ENCODE results near the gene THBS2. TPM values are rescaled to one million over a fixed set of nuclear protein-coding genes. Genes with fewer than 3 reads are reported as not detected.

The THBS2 gene
- total and polyA plus RNA-seq, 8 donors, result under 0.01 to 56.0 (median 2.4) TPM

- DNase-seq, result no peak
- TF ChIP-seq CTCF (IDR thresholded peaks at IDR 0.05), result no peak
- no peak for TF ChIP-seq POLR2AphosphoS5 (IDR thresholded peaks at IDR 0.05)
- no peak for TF ChIP-seq POLR2A (IDR thresholded peaks at IDR 0.05)
- no peak for TF ChIP-seq EP300 (IDR thresholded peaks at IDR 0.05)
- H3K27me3 ChIP-seq, result peaks cover 0 to 12% (median 0%) of the 10 kb centered on the region in 3 donors
- H3K4me1 ChIP-seq, result peaks cover 0 to 5% (median 0%) of the 10 kb centered on the region in 4 donors
- H3K4me3 ChIP-seq, result no peak overlapping the region
- intact Hi-C loops (cut with DNase I; ENCODE audit: low total_unique reads), result no loop called here
- H3K36me3 ChIP-seq, result no peaks in the 10 kb centered on the region
- H3K9me3 ChIP-seq, result no peaks in the 10 kb centered on the region
- peak overlapping the region in 1 of 5 donors; percentile 2 for H3K27ac ChIP-seq
- 85 to 94% (median 88%) methylated on average over 10 of the region's 10 CpGs for WGBS, 5 donors
Observed at GRCh38 chr6:169288591-169288990, 34.9 kb upstream of the THBS2 start.

- DNase-seq, result no peak
- 69 to 78% (median 75%) methylated on average over 6 of the region's 6 CpGs for WGBS, 5 donors
- Histone ChIP-seq H3K27ac (no peak overlapping the region), H3K27me3 (peaks cover 0 to 12% (median 0%) of the 10 kb centered on the region in 3 donors), H3K4me1 (peaks cover 0 to 5% (median 0%) of the 10 kb centered on the region in 4 donors), H3K36me3 (no peaks in the 10 kb centered on the region), H3K4me3 (no peak overlapping the region), H3K9me3 (no peaks in the 10 kb centered on the region)
- TF ChIP-seq EP300 (IDR thresholded peaks at IDR 0.05) (no peak), POLR2AphosphoS5 (IDR thresholded peaks at IDR 0.05) (no peak)
- intact Hi-C loops (cut with DNase I; ENCODE audit: low total_unique reads), result no loop called here
Observed at GRCh38 chr6:169287675-169288074, 34.0 kb upstream of the THBS2 start.

DNA sequence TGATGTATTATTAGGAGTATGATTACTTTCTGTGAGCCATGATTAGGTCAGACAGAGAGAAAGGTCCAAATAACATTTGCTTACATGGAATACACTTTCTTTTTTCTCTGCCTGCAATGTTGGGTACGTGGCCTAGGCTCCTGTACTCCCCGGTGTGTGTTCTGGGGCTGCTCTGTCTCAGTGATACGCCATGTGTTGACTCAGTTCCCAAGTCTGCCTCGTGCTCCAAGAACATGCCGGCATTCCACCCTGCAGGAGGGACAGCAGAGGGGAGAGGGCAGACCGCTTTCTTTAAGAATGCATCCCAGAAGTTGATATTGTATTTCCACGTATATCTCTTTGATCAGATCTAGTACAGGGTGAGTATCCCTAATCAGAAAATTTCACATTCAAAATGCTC is 33.3 kb upstream of the THBS2 start:
- Histone ChIP-seq H3K4me3 (no peak overlapping the region), H3K27me3 (peaks cover 0 to 12% (median 0%) of the 10 kb centered on the region in 3 donors), H3K4me1 (no peaks in the 10 kb centered on the region), H3K9me3 (no peaks in the 10 kb centered on the region), H3K27ac (no peak overlapping the region), H3K36me3 (no peaks in the 10 kb centered on the region)
- WGBS, 5 donors, result 75 to 91% (median 88%) methylated on average over 7 of the region's 7 CpGs
- intact Hi-C loops (cut with DNase I; ENCODE audit: low total_unique reads), result no loop called here
- no peak for DNase-seq
- TF ChIP-seq EP300 (IDR thresholded peaks at IDR 0.05) (no peak), POLR2AphosphoS5 (IDR thresholded peaks at IDR 0.05) (no peak), POLR2A (IDR thresholded peaks at IDR 0.05) (no peak), CTCF (IDR thresholded peaks at IDR 0.05) (no peak)

DNA sequence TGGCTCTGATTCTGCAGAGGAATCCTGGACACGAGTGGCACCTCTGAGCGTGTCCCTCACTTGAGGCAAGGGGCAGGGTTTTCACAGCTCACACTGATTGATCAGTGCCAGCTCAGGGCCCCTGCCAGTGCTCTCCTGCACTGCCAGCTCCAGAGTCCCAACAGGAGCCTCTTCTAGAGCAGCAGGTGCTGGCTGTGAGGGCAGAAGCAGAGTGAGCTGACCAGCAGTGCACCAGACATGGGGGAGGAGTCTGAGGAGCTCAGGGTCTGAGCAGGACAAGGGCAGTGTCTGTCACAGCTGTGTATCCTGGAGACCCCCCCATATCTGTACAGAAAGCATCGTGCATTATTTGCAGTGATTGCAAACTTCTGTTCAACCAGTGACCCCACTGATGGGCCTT is 31.5 kb upstream of the THBS2 start:
- H3K27me3 ChIP-seq, result peaks cover 0 to 12% (median 0%) of the 10 kb centered on the region in 3 donors
- no peak for DNase-seq
- no peak overlapping the region for H3K27ac ChIP-seq
- no peaks in the 10 kb centered on the region for H3K9me3 ChIP-seq
- H3K4me3 ChIP-seq, result no peak overlapping the region
- no peaks in the 10 kb centered on the region for H3K4me1 ChIP-seq
- 74 to 93% (median 80%) methylated on average over 3 of the region's 3 CpGs for WGBS, 5 donors
- TF ChIP-seq POLR2AphosphoS5 (IDR thresholded peaks at IDR 0.05), result no peak
- intact Hi-C loops (cut with DNase I; ENCODE audit: low total_unique reads), result no loop called here
- no peaks in the 10 kb centered on the region for H3K36me3 ChIP-seq

DNA sequence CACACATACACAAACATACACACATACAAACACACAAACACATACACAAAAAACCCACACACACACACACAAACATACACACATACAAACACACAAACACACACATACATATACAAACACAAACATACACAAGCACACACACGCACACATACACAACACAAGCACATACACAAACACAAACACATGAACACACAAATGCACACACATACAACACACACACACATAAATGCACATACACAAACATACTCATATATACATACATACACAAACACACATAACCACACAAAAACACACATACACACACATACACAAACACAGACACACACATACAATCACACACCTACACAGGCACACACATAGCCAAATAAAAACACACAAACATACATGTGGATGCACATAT is 30.3 kb upstream of the THBS2 start:
- Histone ChIP-seq H3K9me3 (no peaks in the 10 kb centered on the region), H3K4me3 (no peak overlapping the region), H3K4me1 (no peaks in the 10 kb centered on the region), H3K27ac (no peak overlapping the region), H3K27me3 (peaks cover 0 to 11% (median 0%) of the 10 kb centered on the region in 3 donors), H3K36me3 (no peaks in the 10 kb centered on the region)
- 82 to 100% (median 96%) methylated on average over 1 of the region's 1 CpG for WGBS, 5 donors
- intact Hi-C loops (cut with DNase I; ENCODE audit: low total_unique reads), result no loop called here
- no peak for DNase-seq
- TF ChIP-seq POLR2AphosphoS5 (IDR thresholded peaks at IDR 0.05) (no peak), CTCF (IDR thresholded peaks at IDR 0.05) (no peak), EP300 (IDR thresholded peaks at IDR 0.05) (no peak), POLR2A (IDR thresholded peaks at IDR 0.05) (no peak)
